ENCODE data around the gene FBXW11.

FBXW11 gene

DNA sequence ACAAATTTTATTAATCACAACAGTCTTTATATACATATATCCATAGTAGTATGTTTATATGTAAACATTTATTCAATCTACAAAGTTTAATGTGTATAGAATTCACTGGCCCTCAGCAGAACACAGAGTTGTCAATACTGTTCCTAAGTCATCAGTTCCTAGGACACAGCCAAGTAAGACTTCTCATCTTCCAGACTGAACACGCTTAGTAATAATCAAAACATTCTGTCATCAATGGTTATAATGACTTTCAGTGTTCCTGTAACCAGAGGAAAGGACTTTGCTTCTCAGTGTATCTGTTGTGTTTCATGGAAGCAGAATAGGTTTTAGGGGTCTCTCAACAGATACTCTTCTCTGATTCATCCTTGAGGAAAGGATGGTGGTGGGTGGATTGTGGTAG lies 138.7 kb downstream of the FBXW11 start:
- DNase-seq, result no peak

DNA sequence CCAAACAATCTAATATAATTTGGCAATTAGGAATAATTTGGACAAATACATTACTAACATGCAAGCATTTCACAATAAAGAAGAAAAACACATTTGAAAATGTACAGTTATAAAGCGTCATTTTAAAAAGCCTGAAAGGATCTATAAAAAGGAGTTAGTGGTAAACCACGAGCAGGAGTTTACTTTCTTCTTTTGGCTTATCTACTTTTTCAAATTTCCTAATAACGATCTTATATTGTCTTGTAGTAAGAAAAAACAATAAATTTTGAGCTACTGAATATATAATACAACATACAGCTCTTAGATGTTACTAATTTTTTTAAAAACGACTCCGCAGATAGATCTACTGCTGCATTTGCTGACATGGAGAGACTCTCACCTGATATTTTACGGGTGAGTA lies 141.0 kb downstream of the FBXW11 start:
- no peak for DNase-seq

DNA sequence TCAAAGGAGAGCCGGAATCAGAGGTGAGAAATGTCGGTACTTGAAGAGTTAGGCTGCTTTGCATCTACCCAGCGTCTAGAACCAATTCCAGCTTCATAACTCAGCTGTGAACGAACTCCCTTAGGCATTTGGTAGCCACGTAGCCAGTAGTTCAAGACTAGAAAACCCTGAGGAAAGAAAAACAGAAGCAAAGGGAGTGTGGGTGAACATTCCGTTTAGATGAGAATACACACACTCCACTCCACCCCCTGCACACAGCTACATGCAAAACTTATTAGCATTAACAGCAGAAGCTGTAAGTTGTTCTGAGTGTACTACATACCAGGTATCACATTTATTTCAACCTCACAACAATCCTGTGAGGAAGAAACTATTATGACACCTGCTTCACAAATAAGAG lies 142.5 kb downstream of the FBXW11 start:
- no peak for DNase-seq

DNA sequence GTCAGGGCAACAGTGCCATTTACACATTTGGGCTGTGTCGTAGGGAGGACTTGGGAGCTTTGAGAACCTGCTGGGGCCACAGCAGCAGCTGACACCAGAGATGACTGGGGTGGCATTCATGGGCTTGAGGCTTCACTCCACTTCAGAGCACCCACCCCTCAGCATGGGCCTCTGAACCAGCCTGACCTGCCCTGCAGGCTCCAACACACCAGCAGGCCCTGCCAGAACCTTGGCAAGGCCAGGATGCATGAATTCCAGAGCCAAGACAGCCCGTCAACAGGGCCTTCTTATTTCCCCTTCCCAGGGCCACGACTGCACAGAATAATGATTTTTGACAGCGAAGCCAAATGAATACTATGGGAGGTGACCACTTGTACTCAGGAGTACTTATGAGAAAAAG lies 143.8 kb downstream of the FBXW11 start:
- DNase-seq, result no peak

DNA sequence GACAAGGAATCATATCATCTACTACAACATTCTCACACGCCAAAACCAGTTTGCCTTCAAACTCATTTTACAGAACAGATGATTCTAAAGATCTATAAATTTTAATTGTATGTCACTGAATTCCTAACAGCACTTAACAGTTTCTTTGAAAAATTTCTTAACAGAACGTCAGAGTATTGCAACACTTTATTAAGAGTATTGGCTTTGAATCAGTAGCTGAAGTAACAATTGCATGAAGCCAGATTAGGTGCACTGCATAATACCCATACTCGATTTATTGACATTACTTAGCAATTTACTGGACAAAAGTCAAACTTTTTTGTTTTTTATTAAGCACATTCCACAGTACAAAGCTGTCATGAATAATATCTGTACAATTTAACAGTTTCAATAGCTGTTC lies 145.1 kb downstream of the FBXW11 start:
- no peak for DNase-seq

DNA sequence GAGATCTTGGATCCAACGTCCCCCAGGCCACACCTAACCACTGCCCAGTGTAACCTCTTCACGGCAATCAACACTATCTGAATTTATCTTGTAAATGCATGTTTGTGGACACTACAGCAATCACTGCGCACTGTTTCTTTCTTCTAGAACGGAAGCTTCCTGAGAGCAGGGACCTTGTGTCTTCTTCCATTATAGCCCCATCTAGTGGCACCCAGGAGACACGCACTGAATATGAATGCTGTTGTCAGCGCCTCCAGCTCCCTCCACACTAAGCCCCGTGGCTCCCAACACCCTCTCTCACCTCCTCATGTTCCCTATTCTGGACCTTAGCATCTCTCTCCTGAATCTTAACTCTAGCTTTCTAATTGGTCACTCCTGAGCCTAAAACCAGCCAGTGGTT lies 148.1 kb downstream of the FBXW11 start:
- DNase-seq, result no peak

DNA sequence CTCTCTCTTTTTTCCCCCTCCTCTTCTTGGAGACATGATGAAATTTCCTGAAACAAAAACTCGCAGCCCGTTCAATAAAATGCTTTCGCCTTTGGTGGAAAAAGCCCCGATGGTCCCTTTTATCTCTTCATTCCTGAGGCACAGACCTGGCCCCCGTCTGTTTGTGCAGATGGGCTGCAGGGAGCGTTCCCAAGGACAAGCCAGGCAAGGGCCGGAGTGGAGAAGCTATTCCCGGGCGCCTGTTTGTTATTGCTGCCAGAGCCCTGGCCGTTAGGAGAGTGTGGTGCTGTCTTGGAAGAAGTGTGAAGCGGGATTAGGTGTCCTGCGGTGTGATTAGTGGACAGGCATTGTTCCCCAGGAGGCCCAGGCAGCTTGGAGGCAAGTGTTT lies 149.0 kb downstream of the FBXW11 start:
- DNase-seq, result peak; percentile 24

DNA sequence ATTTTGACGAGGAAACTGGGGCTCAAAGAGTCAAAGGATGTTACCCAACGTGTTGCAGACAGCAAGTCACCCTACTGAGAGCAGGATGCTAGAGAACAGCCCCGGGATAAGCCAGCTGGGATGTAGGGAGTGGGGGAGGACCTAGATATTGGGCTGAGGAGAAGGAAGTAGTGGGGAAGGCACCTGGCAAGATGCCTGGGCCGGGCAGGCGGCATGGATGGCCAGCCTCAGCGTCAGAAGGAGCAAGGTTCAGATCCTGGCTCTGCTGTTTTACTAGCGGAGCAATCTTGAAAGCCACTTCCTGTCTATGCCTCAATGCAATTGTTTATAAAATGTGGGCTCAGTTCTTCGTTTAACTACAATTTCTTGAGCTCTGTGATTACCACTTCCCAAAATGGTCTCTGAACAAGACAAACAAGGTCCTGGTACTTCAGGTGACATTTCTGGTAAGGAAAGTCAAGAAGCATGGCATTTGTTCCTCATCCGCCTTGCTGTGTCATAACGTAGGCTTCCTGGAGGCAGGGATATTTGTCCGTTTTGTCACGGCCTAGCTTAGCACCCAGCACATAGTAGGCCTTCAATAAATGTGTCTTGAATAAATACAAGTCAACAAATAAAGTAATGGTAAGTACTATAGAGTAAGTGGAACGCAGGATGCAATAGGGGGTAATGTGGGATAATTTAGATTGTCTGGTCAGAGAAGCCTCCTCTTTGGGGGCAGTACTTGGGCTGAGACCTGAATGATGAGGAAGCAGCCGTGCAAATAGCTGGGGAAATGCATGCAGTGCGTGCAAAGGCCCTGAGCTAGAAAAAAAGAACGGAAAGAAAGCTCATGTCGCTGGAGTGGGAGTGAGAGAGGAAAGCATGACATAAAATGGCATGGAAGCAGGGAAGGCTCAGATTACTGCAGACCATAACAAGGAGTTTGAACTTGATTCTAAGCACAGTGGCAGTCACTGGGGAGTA lies 150.4 kb downstream of the FBXW11 start:
- DNase-seq, result no peak

DNA sequence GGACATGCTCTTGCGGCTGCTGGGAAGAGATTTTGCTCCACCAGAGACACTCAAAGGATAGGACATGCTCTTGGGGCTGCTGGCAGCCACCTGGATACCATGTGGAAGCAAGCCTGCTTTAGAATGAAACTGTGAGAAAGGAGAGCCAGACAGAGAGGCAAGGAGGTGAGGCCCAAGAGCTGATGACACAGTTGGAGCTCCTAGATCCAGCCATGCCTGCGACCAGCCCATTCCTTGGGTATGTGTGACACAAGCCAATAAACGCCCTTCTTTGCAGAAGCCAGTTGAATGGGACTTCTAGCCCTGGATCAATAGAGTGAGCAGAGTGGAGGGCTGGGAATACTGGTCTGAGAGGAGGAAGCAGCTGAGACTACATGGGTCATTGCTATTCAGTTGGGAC lies 151.2 kb downstream of the FBXW11 start:
- no peak for DNase-seq

DNA sequence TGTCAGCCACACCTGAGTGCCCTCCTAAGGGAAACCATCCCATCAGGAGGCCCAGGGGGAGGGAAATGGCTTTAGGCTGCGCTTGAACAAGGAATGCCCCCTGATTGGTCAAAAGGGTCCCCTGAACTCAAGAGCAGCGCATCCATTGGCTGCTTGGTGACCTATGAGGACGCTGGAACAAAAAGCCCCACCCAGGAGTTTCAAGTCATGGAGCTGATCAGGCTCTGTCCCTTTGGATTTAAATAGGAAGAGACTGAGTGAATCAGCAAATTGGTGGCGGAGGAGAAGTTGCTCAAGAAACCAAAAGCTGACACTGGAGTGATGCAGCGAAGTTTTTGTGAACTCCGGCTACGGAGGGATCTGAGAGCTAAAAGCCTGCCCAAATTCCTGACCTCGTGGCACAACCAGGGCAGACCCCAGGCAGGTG lies 154.2 kb downstream of the FBXW11 start:
- no peak for DNase-seq

DNA sequence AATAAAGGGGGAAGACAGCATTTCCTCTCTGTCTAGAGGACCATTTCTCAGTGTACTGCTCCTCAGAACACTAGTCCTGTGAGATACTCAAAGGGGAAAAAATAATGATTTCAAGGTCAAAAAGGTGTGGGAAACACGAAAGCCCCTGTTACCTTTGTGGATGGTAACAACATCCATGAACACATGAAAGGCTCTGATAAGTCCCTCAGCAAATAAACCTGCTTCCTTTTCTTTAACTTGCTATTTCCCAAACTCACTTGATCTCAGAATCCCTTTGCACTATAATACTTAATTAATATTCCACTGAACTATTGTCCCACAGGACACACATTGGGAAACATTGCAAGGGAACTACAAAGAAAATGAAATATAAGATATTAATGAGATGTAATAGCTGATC lies 155.2 kb downstream of the FBXW11 start:
- DNase-seq, result no peak

DNA sequence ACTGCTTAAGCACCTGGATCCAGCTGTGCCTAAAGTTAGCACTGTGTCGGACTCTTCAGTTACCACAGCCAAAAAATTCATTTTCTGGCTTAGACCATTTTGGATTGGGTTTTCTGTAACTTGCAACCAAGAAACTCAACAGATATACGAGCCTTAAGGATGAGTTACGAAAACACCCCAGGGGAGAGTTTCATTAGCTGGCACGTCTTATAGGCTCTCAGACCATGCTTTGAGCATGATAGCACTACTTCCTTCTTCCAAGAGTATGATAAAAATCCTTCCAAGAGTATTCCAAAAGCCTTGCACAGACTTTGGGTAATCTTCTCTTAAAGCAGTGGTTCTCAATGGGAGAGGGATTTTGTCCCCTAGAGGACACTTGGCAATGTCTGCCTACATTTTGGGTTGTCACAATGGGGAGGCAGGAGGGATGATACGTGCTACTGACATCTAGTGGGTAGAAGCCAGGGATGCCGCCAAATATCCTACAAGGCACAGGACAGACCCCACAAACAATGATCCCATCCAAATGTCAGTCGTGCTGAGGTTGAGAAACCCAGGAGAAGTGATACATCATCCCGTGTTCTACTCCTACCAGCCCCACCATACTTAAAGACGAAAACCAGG lies 156.0 kb downstream of the FBXW11 start:
- DNase-seq, result no peak

DNA sequence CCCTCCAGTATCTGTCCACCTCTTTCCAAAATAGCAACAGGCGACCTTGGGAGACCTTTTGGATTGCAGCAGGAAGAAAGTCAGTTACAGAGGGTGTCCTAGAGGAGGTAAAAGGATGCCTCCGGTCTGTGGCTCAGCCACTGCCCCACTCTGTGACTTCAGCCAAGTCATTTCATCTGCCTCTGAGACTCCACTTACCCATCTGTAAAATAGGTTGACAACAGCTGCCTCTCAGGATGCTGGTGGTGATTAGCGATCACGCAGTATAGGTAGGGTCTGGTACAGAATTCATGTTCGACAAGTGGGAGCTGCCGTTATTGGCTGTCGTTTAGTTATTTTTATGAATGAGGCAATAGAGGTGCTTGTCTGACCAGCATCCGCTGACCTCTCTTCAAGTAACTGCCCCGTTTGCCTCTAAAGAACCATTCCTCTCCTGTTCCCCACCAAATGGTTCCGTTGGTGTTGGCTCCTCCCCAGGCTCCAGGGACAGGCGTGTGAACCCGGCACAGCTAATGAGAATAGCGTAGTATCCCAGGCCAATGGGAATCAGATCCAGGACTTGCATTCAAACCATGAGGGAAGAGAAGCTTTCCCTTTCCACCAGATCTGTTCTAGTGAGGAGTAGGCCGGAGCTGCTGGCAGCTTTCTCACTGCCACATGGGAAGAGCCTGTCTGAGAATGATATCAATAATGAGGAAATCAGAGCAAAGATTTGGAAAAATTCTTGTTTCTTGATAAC lies 156.7 kb downstream of the FBXW11 start:
- DNase-seq, result no peak

DNA sequence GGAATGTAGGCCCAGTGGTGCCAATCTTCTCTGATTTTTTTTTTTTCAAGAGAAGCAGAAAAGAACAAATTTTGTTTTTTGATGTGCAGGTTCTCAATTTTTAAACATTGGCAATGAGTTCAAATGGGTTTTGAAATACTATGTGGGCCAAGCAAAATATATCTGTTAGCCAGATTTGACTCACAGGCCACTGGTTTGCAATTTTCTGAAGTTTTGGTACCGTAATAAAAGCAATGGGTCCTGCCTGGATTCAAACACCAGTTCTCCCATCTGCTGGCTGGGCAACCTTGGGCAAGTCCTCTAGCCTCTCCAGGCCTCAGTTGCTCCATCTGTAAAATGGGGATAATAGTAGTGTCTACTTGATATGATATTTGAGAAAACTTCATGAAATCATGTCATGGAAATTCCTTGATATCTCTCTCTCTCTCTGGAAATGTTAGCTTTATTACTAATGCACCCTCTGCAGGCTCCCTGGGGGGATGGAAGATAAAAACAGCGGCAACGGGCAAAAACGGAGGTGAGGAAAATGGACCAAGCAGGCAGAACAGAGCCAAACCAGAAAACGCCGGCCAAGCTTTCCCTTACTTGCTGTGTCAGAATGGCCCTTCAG lies 157.4 kb downstream of the FBXW11 start:
- DNase-seq, result no peak

DNA sequence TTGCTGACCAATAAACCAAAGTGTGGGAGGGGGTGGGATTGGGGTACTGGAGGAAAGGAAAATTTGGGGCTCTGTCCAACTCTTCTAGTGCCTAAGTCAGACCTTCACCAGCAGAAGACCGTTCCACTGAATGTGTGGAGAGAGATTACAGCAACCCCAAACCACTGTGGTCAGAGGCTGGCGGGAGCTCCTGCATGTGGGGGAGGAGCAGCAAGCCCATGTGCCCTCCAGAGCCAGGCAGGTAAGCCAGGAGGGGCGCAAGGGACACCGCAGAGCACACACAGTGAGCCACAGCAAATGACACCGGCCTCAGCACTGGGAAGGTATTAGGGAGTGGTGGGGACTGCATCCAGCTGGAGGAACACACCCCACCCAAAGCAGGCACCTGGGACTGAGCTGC lies 158.0 kb downstream of the FBXW11 start:
- DNase-seq, result no peak

DNA sequence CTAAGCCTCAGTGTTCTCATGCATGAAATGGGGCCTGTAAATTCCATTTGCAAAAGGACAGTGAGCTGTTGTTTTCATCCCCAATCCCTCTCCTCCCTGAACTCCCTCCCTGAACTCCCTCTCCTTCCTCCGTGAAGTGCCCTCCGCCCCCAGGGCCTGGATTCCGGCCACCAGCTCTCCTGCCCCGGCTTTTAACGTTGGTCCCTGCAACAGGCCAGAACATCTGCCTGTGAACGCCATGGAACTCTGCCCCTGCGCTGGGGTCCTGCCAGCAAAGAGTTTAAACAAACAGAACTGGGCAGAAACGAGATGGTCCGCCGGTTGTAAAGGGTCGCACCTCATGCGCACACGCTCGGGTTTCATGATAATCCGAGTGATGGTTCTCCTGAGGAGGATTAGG lies 158.4 kb downstream of the FBXW11 start:
- no peak for DNase-seq

DNA sequence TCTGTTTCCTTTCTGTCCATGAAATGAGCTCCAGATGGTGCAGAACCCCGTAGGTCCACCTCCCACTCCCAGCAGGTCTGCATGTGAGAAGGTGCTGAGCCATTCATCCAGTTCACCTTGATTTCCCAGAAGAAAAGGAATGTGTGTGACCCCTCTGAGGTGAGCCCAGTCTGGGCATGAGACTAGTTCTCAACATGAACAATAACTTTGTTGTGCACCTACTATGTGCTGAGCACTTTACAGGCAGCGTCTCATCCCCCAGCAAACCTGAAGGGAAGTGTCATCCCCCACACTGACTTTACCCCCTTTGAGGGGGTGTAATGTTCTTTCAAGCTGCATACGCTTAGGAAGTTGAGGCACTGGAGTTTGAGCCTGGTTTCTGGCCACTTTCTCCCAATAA lies 159.4 kb downstream of the FBXW11 start:
- DNase-seq, result no peak

DNA sequence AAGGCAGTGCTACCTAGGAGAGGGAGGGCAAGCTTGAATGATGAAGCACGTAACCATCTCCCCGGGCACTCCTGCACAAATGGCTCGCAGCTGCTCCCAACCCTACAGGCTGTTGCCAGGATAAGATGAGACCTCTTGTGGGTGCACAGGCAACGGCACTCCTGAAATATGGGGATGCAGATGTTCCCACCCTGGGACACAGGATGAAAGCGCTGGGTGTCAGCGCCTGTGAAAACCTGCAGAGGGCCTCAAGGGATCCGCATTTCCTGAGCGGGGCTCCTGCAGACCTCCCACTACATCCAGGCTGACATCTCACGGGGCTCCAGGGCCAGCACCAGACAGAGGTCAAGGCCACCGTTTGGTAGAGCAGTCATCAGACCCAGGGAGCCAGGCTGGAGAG lies 160.1 kb downstream of the FBXW11 start:
- DNase-seq, result no peak

DNA sequence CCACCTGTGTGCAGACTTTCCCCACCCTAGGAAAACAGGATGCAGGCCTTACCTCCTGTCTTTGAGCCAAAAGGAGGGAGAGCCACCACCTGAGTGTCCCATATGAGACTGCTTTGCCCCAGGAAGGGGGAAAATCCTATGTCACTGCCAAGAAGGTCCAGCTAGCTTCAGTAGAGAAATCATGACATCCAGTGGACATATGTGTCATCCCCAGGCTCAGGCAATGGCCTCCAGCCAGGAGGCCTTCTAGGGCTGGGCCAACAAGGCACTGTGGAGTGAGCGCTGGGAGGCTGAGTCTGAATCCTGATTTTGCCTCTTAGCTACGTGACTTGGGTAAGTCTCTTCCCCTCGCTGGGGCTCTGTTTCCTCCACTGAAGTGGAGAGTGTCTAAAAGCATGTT lies 160.6 kb downstream of the FBXW11 start:
- DNase-seq, result no peak

DNA sequence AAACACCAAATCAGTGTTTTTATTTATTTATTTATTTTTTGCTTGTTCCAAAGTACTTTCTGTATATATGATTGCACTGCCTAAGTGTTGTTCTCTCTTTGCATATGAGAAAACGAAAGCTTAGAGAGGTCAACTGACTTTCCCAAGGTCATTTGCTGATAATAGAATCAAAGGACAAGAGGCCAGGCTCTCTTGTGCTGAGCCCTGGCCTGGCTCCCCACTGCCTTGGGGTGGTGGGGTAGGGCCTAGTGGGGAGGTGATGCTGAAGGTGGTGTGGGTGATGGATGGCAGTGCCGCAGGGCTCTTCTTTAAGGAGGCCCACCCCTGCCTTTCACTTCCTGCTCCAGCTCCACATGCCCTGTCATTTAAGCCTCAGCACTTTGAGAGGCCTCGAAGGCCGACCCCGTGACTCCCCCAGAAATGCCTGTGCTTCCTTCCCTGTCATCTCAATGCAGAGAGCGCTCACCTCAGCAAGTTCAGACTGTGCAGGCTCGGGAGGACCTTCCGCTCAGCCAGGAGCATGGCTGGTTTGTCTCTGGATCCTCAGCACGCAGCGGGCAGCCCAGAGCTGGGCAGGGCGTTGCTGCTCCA lies 161.3 kb downstream of the FBXW11 start:
- DNase-seq, result no peak

DNA sequence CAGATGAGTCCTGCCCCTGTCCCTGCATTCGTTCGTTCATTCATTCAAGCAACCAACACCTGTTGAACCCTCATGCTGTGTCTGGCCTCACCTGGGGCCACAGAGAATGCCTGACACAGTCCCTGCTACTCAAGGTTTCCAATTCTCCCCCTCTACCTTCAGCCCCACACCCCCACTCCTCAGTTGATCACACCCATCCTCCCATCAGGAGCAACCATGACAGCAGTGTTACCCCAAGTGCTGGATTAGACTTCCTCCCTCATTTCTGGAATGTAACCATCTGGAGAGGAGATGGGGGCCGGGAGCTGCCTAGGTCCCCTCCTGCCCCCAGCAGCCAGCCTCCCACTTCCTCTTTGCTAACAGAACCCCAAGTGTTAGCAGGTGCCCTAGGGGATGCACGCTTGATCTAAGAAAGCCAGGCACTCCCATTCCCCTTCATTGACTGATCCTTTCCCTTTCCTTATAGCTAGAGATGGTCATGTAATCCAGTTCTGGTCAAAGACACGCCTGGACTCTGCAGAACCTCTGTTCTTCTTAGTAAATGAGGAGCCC lies 163.6 kb downstream of the FBXW11 start:
- no peak for DNase-seq
